Activated CD4-positive, CD25-positive, alpha-beta regulatory T cell treated with anti-CD3 and anti-CD28 coated beads, Interleukin-2, amount 50 U/mL, for 24 hours (primary cell): ENCODE data around the gene AGR3.

Experiments
- ATAC-seq, 2 donors: fragments of 150-1000 bp; cut with Tn5 transposase; one replicate each; pipeline ENCODE4 v1.10.0; 2021; ENCODE audit warnings: mild to moderate bottlenecking in 1 of 2, moderate library complexity in 1 of 2

AGR3 gene

DNA sequence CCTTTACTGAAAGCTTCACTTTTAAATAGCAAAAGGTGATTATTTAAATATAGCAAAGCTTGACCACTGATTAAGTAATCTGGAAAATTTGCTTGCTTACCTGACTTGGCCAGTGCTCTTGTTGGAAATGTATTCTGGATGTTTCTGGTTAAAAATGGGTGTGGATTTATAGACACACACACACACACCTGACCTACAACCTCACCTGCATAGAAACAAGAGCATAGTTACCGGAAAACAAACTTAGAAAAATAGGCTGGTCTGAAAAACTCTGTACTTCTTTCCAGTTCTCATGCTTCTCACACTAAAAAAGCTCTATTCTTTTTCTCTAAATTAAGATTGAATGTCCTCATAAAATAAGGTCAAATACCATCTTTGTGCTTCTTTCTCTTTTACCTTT lies at the start of gene AGR3:
AGR3 (minus strand) TSS at position 140 of the 400 bp plus-strand sequence. CDS start 3,365 bp downstream, outside the sequence.
- no peak for ATAC-seq

DNA sequence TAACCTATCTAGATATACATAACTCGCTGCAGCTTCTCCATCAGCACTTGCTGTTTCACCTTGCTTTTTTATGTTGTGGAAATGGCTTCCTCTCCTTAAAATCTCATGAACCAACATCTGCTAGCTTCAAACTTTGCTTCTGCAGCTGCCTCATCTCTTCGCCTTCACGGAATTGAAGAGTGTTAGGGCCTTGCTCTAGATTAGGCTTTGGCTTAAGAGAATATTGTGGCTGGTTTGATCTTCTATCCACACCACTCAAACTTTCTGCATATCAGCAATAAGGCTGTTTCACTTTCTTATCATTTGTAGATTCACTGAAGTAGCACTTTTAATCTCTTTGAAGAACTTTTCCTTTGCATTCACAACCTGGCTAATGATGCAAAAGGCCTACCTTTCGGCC lies 49.2 kb upstream of the AGR3 start:
- ATAC-seq = no peak

DNA sequence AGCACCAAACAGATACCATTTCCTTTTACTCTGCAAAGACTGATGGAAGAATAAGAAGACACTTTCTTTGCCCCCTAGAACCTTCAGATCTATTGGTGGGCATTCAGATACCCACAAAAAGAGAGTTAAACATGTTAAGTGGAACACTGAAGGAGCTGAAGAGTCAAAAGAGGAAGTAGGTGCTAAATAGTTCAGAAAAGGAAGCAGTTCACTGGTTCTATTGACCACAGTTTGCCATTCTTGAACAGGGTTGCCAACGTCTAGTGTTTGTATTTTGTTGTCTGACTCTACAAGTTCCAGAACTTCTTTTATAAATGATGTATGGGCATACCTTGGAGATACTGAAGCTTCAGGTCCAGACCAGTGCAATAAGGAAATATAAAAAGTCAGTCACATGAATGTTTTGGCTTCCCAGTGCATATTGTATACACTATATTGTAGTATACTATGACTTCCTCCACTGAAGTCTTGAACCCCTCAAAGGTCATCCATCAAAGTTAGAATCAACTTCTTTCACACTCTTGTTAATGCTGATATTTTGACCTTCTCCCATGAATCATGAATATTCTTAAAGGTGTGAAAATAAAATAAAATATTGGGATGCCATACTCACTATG lies 47.5 kb upstream of the AGR3 start:
- ATAC-seq = no peak

DNA sequence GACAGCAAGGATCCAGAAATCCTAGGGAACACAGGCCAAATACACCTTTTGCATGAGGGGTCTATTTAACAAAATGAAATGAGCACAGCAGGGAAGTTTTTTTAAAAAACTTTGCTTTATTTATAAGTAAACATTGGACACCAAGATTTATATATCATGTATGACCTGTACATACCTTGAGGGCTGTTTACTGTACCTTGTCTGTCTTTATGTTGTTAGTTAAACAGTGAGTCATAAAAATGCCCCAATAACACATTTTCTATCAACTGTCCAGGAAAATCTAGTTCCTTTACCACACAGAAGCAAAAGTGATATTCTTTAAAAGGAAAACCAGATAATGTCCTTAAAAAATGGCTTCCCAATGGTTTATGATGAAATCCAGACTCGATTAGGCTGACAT lies 45.1 kb upstream of the AGR3 start:
- no peak for ATAC-seq

DNA sequence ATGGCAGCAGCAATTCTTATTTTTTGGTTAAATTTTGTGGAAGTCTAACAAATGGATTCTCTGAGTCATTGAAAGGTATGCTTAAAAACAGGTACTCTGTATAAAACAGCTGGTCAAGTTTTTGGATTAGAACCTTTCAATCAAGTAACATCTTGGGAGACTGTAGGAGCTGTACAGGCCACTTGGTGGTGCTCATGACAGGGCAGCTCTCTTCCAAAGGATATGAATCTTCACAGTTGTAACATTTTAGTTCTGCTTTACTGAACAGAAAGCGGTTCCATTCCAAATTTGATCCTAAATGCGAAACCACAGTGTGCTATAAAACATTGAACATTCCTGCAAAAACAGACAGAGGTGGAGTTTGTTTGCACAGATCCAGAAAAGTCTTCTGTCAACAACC lies 44.5 kb upstream of the AGR3 start:
- ATAC-seq = no peak

- no peak for ATAC-seq
These were observed 43.8 kb upstream of the AGR3 start for GRCh38 chr7:16925609-16926008.

GRCh38 chr7:16923019-16923418 lies 41.2 kb upstream of the AGR3 start:
- peak; percentile 70 to 83 for ATAC-seq

DNA sequence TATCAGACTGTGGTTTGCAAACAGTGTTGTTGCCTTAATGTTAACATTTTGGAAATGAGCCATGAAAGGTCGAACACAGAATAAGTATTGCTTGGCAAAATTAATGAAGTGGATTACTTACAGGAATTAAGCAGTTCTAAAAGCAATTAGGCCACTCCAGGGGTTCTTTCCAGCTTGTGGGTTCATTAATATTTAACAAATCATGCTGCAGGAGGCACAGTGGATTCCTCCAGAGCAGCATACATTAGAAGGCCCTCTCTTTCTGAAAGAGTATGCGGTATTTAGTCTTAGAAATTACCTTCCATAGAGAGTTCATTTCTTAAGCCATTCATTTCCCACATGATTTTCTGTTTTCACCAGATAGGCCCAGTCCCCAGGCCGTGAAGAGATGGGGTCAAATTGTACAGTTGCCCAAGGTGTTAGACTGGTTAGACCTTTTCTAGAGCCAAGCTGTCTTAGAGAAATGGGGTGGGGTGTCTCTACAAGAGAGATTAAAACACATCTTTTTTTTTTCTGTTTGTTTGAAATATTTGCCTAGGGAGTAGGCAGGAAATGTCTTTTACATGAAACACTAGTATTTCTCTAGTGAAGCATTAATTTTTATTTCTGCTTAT lies 40.0 kb upstream of the AGR3 start:
- ATAC-seq = no peak

GRCh38 chr7:16921151-16921550 lies 39.4 kb upstream of the AGR3 start:
- ATAC-seq = no peak

GRCh38 chr7:16919440-16919839 lies 37.7 kb upstream of the AGR3 start:
- ATAC-seq = no peak

DNA sequence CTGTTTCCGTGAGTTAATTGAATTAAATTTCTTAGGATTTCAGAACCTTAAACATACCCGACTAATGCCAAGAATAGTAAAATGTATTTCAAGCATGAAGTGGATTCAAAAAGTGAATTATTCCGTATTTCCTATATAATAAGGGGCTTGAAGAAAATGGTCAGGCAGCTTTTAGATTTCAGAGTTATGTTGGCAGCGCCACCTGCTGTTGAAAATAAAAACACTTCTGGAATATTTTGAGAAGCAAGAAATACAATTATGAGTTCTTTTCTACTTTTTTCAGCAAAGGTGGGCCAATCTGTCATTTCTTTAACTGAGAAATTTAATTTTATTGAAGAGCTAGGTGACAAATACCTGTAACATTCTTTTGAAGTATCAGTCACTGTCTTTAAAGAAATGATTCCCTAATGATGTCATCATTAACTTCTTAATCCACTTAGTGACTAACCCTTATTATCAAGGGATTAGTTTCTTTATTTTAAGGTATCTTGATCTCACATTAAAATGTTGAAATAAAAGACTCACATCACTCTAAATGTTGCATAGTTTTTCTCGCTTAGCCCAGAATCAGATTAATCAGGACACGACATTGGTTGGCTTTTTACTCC lies 36.6 kb upstream of the AGR3 start:
- no peak for ATAC-seq

GRCh38 chr7:16916738-16917137 lies 35.0 kb upstream of the AGR3 start:
- no peak for ATAC-seq

GRCh38 chr7:16916105-16916639 lies 34.4 kb upstream of the AGR3 start:
- peak in 1 of 2 donors; percentile 55 for ATAC-seq

DNA sequence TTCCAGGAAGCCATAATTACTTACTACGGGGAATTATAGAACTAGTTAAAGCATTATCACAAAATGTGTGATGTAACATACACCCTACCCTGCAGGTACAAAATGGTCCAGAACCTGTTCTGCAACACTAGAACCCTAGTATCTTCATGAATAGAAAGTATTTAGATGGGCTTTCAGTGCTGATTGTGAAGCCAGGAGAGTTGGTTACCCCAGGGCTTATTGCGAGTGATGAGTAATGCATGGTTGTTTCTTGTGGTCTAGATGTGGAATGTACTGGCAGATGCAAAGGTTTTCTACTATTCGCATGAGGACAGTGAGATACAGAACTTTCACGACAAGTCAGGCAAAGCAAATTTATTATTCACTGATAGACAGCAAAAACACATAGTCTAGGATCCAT lies 33.6 kb upstream of the AGR3 start:
- peak; percentile 56 to 71 for ATAC-seq

DNA sequence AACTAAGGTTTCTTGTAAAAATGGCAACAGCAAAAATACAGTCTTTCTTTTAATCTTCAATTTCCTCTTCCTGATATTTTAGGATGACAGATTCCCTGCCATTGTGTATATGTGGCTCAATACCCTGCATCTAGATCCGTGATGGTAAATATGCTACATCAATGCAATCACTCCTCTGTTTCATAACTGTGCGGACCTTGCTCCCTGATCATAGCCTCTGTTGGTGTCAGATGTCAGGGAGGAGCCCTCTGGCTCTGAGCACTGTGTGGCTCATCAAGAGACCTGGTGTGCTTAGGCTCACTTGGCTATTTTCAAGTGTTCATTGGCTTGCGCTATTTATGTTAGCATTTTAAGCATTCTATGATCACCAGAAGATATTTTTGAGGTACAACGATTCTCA lies 33.0 kb upstream of the AGR3 start:
- no peak for ATAC-seq

DNA sequence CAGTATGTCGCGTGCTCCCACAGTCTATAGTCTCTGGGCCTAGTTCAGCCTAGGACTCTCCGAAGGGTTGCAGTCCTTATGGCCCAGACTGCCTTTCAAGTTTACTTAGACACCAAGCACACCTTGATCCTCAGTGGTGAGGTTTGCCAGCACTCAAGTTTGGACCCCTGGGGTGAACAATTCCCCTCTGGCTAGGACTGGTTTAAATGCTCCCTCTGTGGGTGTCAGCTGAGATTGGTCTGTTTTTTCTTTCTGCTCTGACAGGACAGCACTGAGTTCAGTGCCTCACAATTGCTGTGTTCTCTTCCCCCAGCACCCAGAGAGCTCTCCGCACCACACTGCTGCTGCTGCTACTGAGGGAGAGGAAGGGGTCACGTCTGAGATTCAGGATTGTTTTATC lies 31.9 kb upstream of the AGR3 start:
- no peak for ATAC-seq

DNA sequence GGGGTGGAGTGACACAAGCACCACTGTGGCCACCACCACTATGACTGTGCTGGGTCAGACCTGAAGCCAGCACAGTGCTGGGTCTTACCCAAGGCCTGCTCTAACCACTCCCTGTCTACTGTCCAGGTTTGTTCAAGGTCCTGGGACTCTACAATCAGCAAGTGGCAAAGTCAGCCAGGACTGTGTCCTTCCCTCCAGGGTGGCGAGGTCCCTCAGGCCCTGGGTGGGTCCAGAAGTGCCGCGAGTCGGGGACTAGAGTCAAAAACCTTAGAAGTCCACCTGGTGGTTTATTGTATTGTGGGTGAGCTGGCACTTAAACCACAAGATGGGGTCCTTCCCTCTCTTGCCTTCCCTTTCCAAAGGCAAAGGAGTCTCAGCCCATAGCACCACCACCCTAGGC lies 30.8 kb upstream of the AGR3 start:
- ATAC-seq = no peak

- ATAC-seq = no peak
These were observed 26.8 kb upstream of the AGR3 start for GRCh38 chr7:16908561-16908960.

DNA sequence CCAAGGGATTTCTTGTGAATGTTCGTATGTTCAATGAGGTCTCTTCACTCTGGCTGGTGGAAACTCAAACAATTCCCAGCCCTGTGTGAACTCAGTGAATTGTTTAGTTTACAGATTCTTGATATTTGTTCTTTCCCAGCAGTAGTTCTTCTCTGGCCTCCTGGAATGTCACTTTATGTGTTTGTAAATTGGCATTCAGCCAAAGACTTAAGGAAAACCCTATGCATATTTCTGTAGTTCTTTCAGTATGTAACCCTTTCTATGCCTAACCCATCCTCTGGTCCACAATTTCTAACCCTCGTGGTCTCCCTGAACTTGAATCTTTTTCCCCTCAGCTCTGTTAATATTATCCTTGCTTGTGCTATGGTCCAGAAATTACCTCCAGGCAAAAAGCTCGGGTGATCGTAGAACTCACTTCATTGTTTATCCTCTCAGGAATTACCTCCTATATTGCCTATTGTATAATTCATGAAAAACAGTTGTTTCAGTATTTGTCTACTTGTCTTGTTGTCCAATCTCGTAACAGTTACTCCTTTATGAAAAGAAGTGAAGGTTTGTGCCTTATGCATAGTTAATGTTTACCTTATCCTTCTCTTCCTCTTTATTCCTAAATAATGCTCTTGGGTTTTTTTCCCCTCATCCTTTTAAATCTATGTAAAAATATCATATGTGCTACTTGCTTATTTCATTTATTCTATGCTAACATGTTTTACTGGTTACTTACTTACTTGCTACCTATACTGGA lies 23.7 kb upstream of the AGR3 start:
- no peak for ATAC-seq

DNA sequence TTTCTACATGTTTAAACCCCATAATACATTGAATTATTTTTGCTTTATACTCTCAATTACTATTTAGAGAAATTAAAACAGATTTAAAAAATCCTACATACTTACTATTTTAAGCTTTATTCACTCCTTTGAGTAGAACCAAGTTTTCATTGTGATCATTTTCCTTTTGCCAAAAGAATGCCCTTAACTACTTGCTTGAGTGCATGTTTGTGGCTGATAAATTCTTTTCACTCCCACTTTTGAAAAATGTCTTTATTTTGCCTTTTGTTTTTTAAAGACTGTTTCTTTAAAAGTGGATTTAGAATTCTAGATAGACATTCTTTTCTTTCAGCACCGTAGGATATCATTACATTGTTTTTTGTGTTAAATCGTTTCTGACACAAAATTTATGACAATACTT lies 22.3 kb upstream of the AGR3 start:
- no peak for ATAC-seq

DNA sequence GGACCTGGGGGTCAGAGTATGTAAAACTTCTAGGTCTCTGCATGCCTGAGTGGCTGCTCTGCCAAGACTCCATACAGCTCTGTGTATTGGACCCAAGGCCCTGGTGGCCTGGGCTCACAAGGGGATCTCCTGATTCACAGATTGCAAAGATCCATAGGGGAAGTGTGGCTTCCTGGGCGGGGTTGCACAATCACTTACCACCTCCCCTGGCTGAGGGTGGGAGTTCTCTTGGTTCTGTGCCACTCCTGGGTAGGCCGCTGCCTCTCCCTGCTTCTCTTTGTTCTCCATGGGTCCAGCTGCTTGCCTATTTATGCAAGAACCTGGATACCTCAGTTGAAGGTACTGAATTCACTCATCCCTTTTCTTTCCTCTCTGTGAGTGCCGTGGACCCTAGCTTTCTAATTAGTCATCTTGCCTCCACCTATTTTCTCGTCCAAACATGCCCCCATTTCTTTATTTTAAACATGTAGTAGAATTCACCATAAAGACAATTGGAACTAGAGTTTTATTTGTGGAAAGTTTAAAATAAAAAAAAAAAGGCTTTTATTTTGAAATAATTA lies 18.5 kb upstream of the AGR3 start:
- no peak for ATAC-seq

- no peak for ATAC-seq
These were observed 10.3 kb upstream of the AGR3 start for GRCh38 chr7:16891874-16892643.
